A549 (cell line): Measurements from ENCODE around the gene MPDU1.

Experiments used
- CBX2 ChIP-seq: fragments of 200-600 bp; sonication (generic); IDR thresholded peaks from 2 replicates; pipeline ENCODE4 v1.6.1; 2016; ENCODE audit warnings: low read depth, mild to moderate bottlenecking, borderline replicate concordance
- EHF ChIP-seq: fragments of 250-450 bp; sonication (Bioruptor Pico); IDR thresholded peaks from 2 replicates; pipeline ENCODE4 v1.5.0; 2020; ENCODE audit warnings: mild to moderate bottlenecking
- EP300 ChIP-seq, 2 experiments: fragments of >200 bp; sonication (Bioruptor Twin); formaldehyde crosslinking; IDR thresholded peaks; 2 replicates in 1 of 2; 3 replicates in 1 of 2; pipeline ENCODE4 v1.6.1; 2016 to 2017
- HDAC2 ChIP-seq: fragments of 200-600 bp; sonication (generic); IDR thresholded peaks from 2 replicates; pipeline ENCODE4 v1.6.1; 2016
- MYC ChIP-seq: IDR thresholded peaks from 2 replicates; pipeline ENCODE4 v1.6.1; 2012; ENCODE audit warnings: mild to moderate bottlenecking, inconsistent platforms, low read length, improper control_type of control experiment, borderline replicate concordance
- POLR2A ChIP-seq: IDR thresholded peaks from 2 replicates; pipeline ENCODE4 v1.6.1; 2012; ENCODE audit warnings: mild to moderate bottlenecking, low read length
- RFX5 ChIP-seq: fragments of 450-650 bp; IDR thresholded peaks from 2 replicates; pipeline ENCODE4 v1.7.1; 2014; ENCODE audit warnings: antibody characterized with exemption, mild to moderate bottlenecking, moderate library complexity
- ZFP36 ChIP-seq: fragments of 450-650 bp; IDR thresholded peaks from 2 replicates; pipeline ENCODE4 v1.6.1; 2014; ENCODE audit warnings: borderline replicate concordance; ENCODE audit not compliant: partially characterized antibody
- TF ChIP-seq, protein P1 (sequence below): fragments of >200 bp; sonication (Bioruptor Twin); formaldehyde crosslinking; IDR thresholded peaks from 3 replicates; pipeline ENCODE4 v1.5.1; 2016
- TF ChIP-seq, protein P2 (sequence below): fragments of 150-350 bp; IDR thresholded peaks from 2 replicates; pipeline ENCODE4 v1.6.1; 2014; ENCODE audit warnings: low read depth, mild to moderate bottlenecking, low read length
- TF ChIP-seq, protein P3 (sequence below): fragments of 450-650 bp; IDR thresholded peaks from 2 replicates; pipeline ENCODE4 v1.6.1; 2014; ENCODE audit warnings: antibody characterized with exemption
- TF ChIP-seq, protein P4 (sequence below): fragments of 250-450 bp; sonication (Bioruptor Pico); IDR thresholded peaks from 2 replicates; pipeline ENCODE4 v1.5.0; 2021; ENCODE audit warnings: mild to moderate bottlenecking, moderate library complexity, borderline replicate concordance
- TF ChIP-seq, protein P5 (sequence below): IDR thresholded peaks from 2 replicates; pipeline ENCODE4 v1.6.1; 2012

DNA sequence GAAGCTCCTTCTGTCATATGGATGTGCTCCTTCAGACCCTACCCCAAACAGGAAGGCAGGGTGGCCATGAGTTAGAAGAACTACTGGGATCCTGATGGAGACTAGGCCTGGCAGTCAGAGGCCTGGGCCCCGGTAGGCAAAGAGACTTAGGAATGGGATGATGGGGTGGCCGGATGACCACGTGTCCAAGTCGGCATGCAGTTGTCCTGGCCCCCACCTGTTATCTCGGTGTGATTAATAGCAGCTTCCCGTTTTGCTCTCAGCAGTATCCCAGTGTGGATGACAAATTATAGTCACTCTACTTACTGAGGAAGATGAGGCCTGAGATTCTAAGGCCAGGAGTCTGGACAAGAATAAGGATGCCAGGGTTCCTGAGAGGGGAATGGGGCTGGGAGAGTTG is 33.3 kb upstream of the MPDU1 start:
- TF ChIP-seq EP300 (IDR thresholded peaks at IDR 0.05) (no peak), ZFP36 (no peak), MYC (no peak), EHF (CRISPR knock-in tag) (no peak), POLR2A (no peak), RFX5 (no peak), HDAC2 (no peak), CBX2 (no peak)
- TF ChIP-seq, protein P1, sequence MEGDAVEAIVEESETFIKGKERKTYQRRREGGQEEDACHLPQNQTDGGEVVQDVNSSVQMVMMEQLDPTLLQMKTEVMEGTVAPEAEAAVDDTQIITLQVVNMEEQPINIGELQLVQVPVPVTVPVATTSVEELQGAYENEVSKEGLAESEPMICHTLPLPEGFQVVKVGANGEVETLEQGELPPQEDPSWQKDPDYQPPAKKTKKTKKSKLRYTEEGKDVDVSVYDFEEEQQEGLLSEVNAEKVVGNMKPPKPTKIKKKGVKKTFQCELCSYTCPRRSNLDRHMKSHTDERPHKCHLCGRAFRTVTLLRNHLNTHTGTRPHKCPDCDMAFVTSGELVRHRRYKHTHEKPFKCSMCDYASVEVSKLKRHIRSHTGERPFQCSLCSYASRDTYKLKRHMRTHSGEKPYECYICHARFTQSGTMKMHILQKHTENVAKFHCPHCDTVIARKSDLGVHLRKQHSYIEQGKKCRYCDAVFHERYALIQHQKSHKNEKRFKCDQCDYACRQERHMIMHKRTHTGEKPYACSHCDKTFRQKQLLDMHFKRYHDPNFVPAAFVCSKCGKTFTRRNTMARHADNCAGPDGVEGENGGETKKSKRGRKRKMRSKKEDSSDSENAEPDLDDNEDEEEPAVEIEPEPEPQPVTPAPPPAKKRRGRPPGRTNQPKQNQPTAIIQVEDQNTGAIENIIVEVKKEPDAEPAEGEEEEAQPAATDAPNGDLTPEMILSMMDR: no peak
- TF ChIP-seq, protein P2, sequence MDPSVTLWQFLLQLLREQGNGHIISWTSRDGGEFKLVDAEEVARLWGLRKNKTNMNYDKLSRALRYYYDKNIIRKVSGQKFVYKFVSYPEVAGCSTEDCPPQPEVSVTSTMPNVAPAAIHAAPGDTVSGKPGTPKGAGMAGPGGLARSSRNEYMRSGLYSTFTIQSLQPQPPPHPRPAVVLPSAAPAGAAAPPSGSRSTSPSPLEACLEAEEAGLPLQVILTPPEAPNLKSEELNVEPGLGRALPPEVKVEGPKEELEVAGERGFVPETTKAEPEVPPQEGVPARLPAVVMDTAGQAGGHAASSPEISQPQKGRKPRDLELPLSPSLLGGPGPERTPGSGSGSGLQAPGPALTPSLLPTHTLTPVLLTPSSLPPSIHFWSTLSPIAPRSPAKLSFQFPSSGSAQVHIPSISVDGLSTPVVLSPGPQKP: no peak
- TF ChIP-seq, protein P3, sequence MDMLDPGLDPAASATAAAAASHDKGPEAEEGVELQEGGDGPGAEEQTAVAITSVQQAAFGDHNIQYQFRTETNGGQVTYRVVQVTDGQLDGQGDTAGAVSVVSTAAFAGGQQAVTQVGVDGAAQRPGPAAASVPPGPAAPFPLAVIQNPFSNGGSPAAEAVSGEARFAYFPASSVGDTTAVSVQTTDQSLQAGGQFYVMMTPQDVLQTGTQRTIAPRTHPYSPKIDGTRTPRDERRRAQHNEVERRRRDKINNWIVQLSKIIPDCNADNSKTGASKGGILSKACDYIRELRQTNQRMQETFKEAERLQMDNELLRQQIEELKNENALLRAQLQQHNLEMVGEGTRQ: no peak
- TF ChIP-seq, protein P4, sequence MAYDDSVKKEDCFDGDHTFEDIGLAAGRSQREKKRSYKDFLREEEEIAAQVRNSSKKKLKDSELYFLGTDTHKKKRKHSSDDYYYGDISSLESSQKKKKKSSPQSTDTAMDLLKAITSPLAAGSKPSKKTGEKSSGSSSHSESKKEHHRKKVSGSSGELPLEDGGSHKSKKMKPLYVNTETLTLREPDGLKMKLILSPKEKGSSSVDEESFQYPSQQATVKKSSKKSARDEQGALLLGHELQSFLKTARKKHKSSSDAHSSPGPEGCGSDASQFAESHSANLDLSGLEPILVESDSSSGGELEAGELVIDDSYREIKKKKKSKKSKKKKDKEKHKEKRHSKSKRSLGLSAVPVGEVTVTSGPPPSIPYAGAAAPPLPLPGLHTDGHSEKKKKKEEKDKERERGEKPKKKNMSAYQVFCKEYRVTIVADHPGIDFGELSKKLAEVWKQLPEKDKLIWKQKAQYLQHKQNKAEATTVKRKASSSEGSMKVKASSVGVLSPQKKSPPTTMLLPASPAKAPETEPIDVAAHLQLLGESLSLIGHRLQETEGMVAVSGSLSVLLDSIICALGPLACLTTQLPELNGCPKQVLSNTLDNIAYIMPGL (CRISPR knock-in tag): no peak
- TF ChIP-seq, protein P5, sequence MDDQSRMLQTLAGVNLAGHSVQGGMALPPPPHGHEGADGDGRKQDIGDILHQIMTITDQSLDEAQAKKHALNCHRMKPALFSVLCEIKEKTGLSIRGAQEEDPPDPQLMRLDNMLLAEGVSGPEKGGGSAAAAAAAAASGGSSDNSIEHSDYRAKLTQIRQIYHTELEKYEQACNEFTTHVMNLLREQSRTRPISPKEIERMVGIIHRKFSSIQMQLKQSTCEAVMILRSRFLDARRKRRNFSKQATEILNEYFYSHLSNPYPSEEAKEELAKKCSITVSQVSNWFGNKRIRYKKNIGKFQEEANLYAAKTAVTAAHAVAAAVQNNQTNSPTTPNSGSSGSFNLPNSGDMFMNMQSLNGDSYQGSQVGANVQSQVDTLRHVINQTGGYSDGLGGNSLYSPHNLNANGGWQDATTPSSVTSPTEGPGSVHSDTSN: no peak
